ENCODE results near the gene TAAR5. TPM values are rescaled to one million over a fixed set of nuclear protein-coding genes. Genes with fewer than 3 reads are reported as not detected.
"Not testable (repeated sequence)": the region's sequence is repeated elsewhere in the genome, so short reads cannot be mapped to it uniquely, and the experiment has no call there.

TAAR5 gene
- total RNA-seq: not detected
- polyA plus RNA-seq: not detected
- long read RNA-seq, donor 1: 0 reads
- long read RNA-seq, donor 2: 0 reads
- long read RNA-seq, donor 3: 0 reads
- long read RNA-seq, donor 4: 0 reads
- long read RNA-seq, donor 5: 0 reads
- long read RNA-seq, donor 6: 0 reads
- long read RNA-seq, donor 7: 0 reads
- long read RNA-seq, donor 8: 0 reads
- long read RNA-seq, donor 9, partial matches to known transcripts: 0 of 1 reads
- long read RNA-seq, donor 9, other reads (novel, unspliced or antisense): 0 of 1 reads
- long read RNA-seq, donor 10: 0 reads

DNA sequence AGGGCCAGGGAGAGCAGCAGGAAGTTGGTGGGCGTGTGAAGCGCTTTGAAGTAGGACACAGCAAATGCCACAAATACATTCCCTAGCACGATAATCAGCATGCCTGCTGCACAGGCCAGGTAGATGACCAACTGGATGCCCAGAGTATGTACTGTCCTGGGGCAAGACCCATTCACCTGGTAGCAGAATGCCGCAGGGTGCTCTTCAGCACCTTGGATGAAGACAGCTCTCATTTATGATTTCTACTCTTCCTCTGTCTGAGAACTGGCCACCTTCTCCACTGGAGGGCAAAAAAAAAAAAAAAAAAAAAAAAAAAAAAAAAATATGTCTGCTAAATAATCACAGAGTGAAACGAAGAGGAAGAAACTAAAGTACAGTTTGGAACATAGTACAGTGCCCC, at the start of gene TAAR5:
TAAR5 (minus strand) TSS at position 288 of the 400 bp plus-strand sequence; CDS start at position 233, 55 bp downstream.
- no peaks in the 10 kb centered on the region for H3K36me3 ChIP-seq
- TF ChIP-seq EP300 (IDR thresholded peaks at IDR 0.05): no peak
- no peak for TF ChIP-seq POLR2AphosphoS5 (IDR thresholded peaks at IDR 0.05)
- 66 to 79% (median 78%) methylated on average over 5 of the region's 5 CpGs for WGBS, 5 donors
- H3K4me1 ChIP-seq: no peaks in the 10 kb centered on the region
- H3K27me3 ChIP-seq: no peaks in the 10 kb centered on the region
- H3K27ac ChIP-seq: no peak within 1 kb of the TSS
- H3K4me3 ChIP-seq: no peak within 1 kb of the TSS
- intact Hi-C loops (cut with DNase I; ENCODE audit: low total_unique reads): no loop called here
- H3K9me3 ChIP-seq: no peaks in the 10 kb centered on the region
- no peak for DNase-seq

GRCh38 chr6:132637135-132637534, 47.6 kb upstream of the TAAR5 start:
- H3K4me3 ChIP-seq; H3K36me3 ChIP-seq; DNase-seq; H3K4me1 ChIP-seq; intact Hi-C loops (cut with DNase I; ENCODE audit: low total_unique reads); H3K9me3 ChIP-seq; H3K27me3 ChIP-seq; H3K27ac ChIP-seq: not testable (repeated sequence)
- WGBS, 5 donors: 90 to 94% (median 91%) methylated on average over 1 of the region's 1 CpG

DNA sequence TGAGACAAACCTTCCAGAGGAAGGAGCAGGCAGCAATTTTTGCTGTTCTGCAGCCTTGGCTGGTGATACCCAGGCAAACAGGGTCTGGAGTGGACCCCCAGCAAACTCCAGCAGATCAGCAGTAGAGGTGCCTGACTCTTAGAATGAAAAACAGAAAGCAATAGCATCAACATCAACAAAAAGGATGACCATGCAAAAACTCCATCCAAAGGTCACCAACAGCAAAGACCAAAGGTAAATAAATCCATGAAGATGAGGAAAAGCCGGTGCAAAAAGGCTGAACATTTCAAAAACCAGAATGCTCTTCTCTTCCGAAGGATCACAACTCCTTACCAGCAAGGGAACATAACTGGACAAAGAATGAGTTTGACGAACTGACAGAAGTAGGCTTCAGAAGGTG, 46.4 kb upstream of the TAAR5 start:
- H3K4me3 ChIP-seq; H3K27me3 ChIP-seq; DNase-seq; H3K9me3 ChIP-seq; intact Hi-C loops (cut with DNase I; ENCODE audit: low total_unique reads); H3K27ac ChIP-seq; H3K4me1 ChIP-seq; H3K36me3 ChIP-seq: not testable (repeated sequence)
- WGBS, 5 donors: 70 to 92% (median 86%) methylated on average over 3 of the region's 3 CpGs

GRCh38 chr6:132635288-132635687, 45.7 kb upstream of the TAAR5 start:
- H3K36me3 ChIP-seq; H3K27me3 ChIP-seq; DNase-seq; H3K27ac ChIP-seq; H3K9me3 ChIP-seq; H3K4me3 ChIP-seq; H3K4me1 ChIP-seq; intact Hi-C loops (cut with DNase I; ENCODE audit: low total_unique reads): not testable (repeated sequence)
- 22 to 46% (median 31%) methylated on average over 3 of the region's 3 CpGs for WGBS, 5 donors

- H3K4me3 ChIP-seq: no peak overlapping the region
- WGBS, 5 donors: 80 to 95% (median 84%) methylated on average over 3 to 4 of the region's 4 CpGs
These were observed 45.3 kb upstream of the TAAR5 start for GRCh38 chr6:132634796-132635195.

DNA sequence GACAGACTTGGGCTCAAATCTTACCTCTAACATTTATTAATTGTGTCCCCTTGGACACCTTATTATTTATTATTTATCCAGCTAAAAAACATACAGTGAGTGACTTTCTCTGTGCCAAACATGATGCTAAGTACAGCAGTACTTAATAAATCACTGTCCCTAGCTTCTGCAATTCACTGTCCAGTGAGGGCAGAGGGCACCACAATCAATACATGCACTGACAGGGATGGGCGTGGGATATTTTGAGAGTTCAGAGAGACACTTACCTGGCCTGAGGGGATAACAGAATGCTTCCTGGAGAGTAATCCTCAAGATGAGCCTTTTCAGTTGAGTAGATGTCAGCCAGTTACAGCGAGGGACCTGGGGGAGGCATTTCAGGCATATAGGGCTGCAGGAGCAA, 43.8 kb upstream of the TAAR5 start:
- DNase-seq: no peak
- intact Hi-C loops (cut with DNase I; ENCODE audit: low total_unique reads): no loop called here
- Histone ChIP-seq H3K4me1 (peaks cover 0 to 3% (median 0%) of the 10 kb centered on the region in 4 donors), H3K27me3 (peaks cover 0 to 6% (median 0%) of the 10 kb centered on the region in 3 donors), H3K36me3 (no peaks in the 10 kb centered on the region), H3K27ac (no peak overlapping the region), H3K9me3 (peaks cover 0 to 2% (median 0%) of the 10 kb centered on the region in 4 donors), H3K4me3 (no peak overlapping the region)
- WGBS, 5 donors: 75 to 95% (median 89%) methylated on average over 2 of the region's 2 CpGs
- TF ChIP-seq EP300 (IDR thresholded peaks at IDR 0.05) (no peak), POLR2A (IDR thresholded peaks at IDR 0.05) (no peak), CTCF (IDR thresholded peaks at IDR 0.05) (no peak)

More at GRCh38 chr6:132634796-132635195, 45.3 kb upstream of the TAAR5 start:
- TF ChIP-seq POLR2A (IDR thresholded peaks at IDR 0.05) (no peak), CTCF (IDR thresholded peaks at IDR 0.05) (no peak), POLR2AphosphoS5 (IDR thresholded peaks at IDR 0.05) (no peak), EP300 (IDR thresholded peaks at IDR 0.05) (no peak)
- intact Hi-C loops (cut with DNase I; ENCODE audit: low total_unique reads): no loop called here
- Histone ChIP-seq H3K4me1 (peaks cover 0 to 3% (median 0%) of the 10 kb centered on the region in 4 donors), H3K27ac (no peak overlapping the region), H3K9me3 (no peaks in the 10 kb centered on the region), H3K27me3 (peaks cover 0 to 6% (median 0%) of the 10 kb centered on the region in 3 donors), H3K36me3 (no peaks in the 10 kb centered on the region)
- no peak for DNase-seq
